Measurements from ENCODE around the gene ATAD1. TPM values are rescaled to one million over a fixed set of nuclear protein-coding genes. Genes with fewer than 3 reads are reported as not detected.
"Not testable (repeated sequence)": the region's sequence is repeated elsewhere in the genome, so short reads cannot be mapped to it uniquely, and the experiment has no call there.

Gene ATAD1
- total RNA-seq, 2 experiments from 2014 or later, result 33.7 to 38.7 TPM

- no peaks in the 10 kb centered on the region for H3K36me3 ChIP-seq (ENCODE audit: insufficient read depth, low read length)
- TF ChIP-seq CTCF (IDR thresholded peaks at IDR 0.05), result no peak
- H3K27ac Mint-ChIP-seq, result no peak overlapping the region
- no peaks in the 10 kb centered on the region for H3K4me1 ChIP-seq (ENCODE audit: insufficient read depth, low read length)
- H3K27ac ChIP-seq (ENCODE audit: low read depth in 1 of 2, low read length in 2 of 2), result no peak overlapping the region
- H3K9me3 ChIP-seq (ENCODE audit: control insufficient read depth in 1 of 2, insufficient read depth in 1 of 2, low read length in 2 of 2), result no peaks in the 10 kb centered on the region
- no peak overlapping the region for H3K4me3 ChIP-seq (ENCODE audit: low read length)
- no peak for ATAC-seq (ENCODE audit: poor library complexity)
- no peaks in the 10 kb centered on the region for H3K4me1 Mint-ChIP-seq (ENCODE audit: low read depth)
- ChIA-PET CTCF (no interaction called here), POLR2A (no interaction called here)
- H3K9me3 Mint-ChIP-seq, result no peaks in the 10 kb centered on the region
- H3K36me3 Mint-ChIP-seq (ENCODE audit: low read depth), result no peaks in the 10 kb centered on the region
- no peaks in the 10 kb centered on the region for H3K27me3 Mint-ChIP-seq
- DNase-seq, result no peak
- intact Hi-C loops (cut with DNase I, micrococcal nuclease), result no loop called here
- H3K27me3 ChIP-seq (ENCODE audit: control insufficient read depth in 1 of 2, insufficient read depth in 2 of 2, low read length in 2 of 2), result no peaks in the 10 kb centered on the region
- H3K4me3 Mint-ChIP-seq, result no peak overlapping the region
Measured at GRCh38 chr10:87836098-87836497, 18.1 kb upstream of the ATAD1 start.

- Mint-ChIP-seq H3K27ac (no peak overlapping the region), H3K36me3 (ENCODE audit: low read depth) (no peaks in the 10 kb centered on the region), H3K27me3 (no peaks in the 10 kb centered on the region), H3K9me3 (no peaks in the 10 kb centered on the region), H3K4me3 (no peak overlapping the region), H3K4me1 (ENCODE audit: low read depth) (peaks cover 22% of the 10 kb centered on the region)
- POLR2A ChIA-PET, result interaction anchor here (2.4 kb wide), 1 partner anchor 12 kb away, joined by 12 read pairs; the partner anchor contains the start of gene ATAD1
- Histone ChIP-seq H3K4me3 (ENCODE audit: low read length) (no peak overlapping the region), H3K9me3 (ENCODE audit: control insufficient read depth in 1 of 2, insufficient read depth in 1 of 2, low read length in 2 of 2) (no peaks in the 10 kb centered on the region), H3K27me3 (ENCODE audit: control insufficient read depth in 1 of 2, insufficient read depth in 2 of 2, low read length in 2 of 2) (no peaks in the 10 kb centered on the region), H3K4me1 (ENCODE audit: insufficient read depth, low read length) (no peaks in the 10 kb centered on the region), H3K36me3 (ENCODE audit: insufficient read depth, low read length) (no peaks in the 10 kb centered on the region), H3K27ac (ENCODE audit: low read depth in 1 of 2, low read length in 2 of 2) (no peak overlapping the region)
- no peak for ATAC-seq (ENCODE audit: poor library complexity)
- intact Hi-C loops (cut with DNase I, micrococcal nuclease), result no loop called here
- TF ChIP-seq CTCF (IDR thresholded peaks at IDR 0.05), result no peak
- CTCF ChIA-PET, result no interaction called here
- no peak for DNase-seq
Measured at GRCh38 chr10:87829986-87830729, 12.1 kb upstream of the ATAD1 start.

GRCh38 chr10:87829051-87829450 lies 11.0 kb upstream of the ATAD1 start:
- H3K27me3 Mint-ChIP-seq; H3K36me3 ChIP-seq (ENCODE audit: insufficient read depth, low read length); H3K27me3 ChIP-seq (ENCODE audit: control insufficient read depth in 1 of 2, insufficient read depth in 2 of 2, low read length in 2 of 2); ATAC-seq (ENCODE audit: poor library complexity); H3K27ac Mint-ChIP-seq; H3K36me3 Mint-ChIP-seq (ENCODE audit: low read depth); H3K4me3 Mint-ChIP-seq; H3K4me3 ChIP-seq (ENCODE audit: low read length); DNase-seq; H3K4me1 ChIP-seq (ENCODE audit: insufficient read depth, low read length); CTCF ChIA-PET; H3K9me3 Mint-ChIP-seq; H3K27ac ChIP-seq (ENCODE audit: low read depth in 1 of 2, low read length in 2 of 2); intact Hi-C loops (cut with DNase I, micrococcal nuclease); H3K9me3 ChIP-seq (ENCODE audit: control insufficient read depth in 1 of 2, insufficient read depth in 1 of 2, low read length in 2 of 2): not testable (repeated sequence)
- POLR2A ChIA-PET, result interaction anchor here (1.4 to 2.4 kb wide), 2 partner anchors 11 to 33 kb away, joined by 5 to 12 read pairs; partner anchors contain the start of gene ATAD1
- peaks cover 22% of the 10 kb centered on the region for H3K4me1 Mint-ChIP-seq (ENCODE audit: low read depth)

- ChIA-PET CTCF (no interaction called here), POLR2A (interaction anchor here (0.6 to 1.4 kb wide), 2 partner anchors 10 to 94 kb away, joined by 3 to 4 read pairs; partner anchors contain the start of gene ATAD1)
- Histone ChIP-seq H3K4me1 (ENCODE audit: insufficient read depth, low read length) (no peaks in the 10 kb centered on the region), H3K36me3 (ENCODE audit: insufficient read depth, low read length) (no peaks in the 10 kb centered on the region), H3K9me3 (ENCODE audit: control insufficient read depth in 1 of 2, insufficient read depth in 1 of 2, low read length in 2 of 2) (no peaks in the 10 kb centered on the region), H3K4me3 (ENCODE audit: low read length) (no peak overlapping the region), H3K27me3 (ENCODE audit: control insufficient read depth in 1 of 2, insufficient read depth in 2 of 2, low read length in 2 of 2) (no peaks in the 10 kb centered on the region), H3K27ac (ENCODE audit: low read depth in 1 of 2, low read length in 2 of 2) (no peak overlapping the region)
- Mint-ChIP-seq H3K27ac (peak overlapping the region; percentile 47), H3K36me3 (ENCODE audit: low read depth) (no peaks in the 10 kb centered on the region), H3K4me1 (ENCODE audit: low read depth) (peaks cover 22% of the 10 kb centered on the region), H3K4me3 (no peak overlapping the region), H3K27me3 (no peaks in the 10 kb centered on the region), H3K9me3 (no peaks in the 10 kb centered on the region)
- intact Hi-C loops (cut with DNase I, micrococcal nuclease), result no loop called here
- DNase-seq (no peak), ATAC-seq (ENCODE audit: poor library complexity) (no peak)
- no peak for TF ChIP-seq CTCF (IDR thresholded peaks at IDR 0.05)
Measured at GRCh38 chr10:87827681-87828080, 9.7 kb upstream of the ATAD1 start.

Measured in CD4-positive, alpha-beta T cell (primary cell).